IPS-20b (cell line): ENCODE measurements around the gene DGKE.
A peak's percentile ranks its signal among the peaks of the same experiment; 100 is the strongest.

ENCODE experiments used
- H3K27ac ChIP-seq: one replicate; pipeline ENCODE4 v1.5.1; 2013; ENCODE audit warnings: low read length
- H3K27me3 ChIP-seq: 2 replicates; pipeline ENCODE4 v1.6.1; 2013; ENCODE audit warnings: mild to moderate bottlenecking, low read length, inconsistent platforms; ENCODE audit not compliant: insufficient read depth
- H3K36me3 ChIP-seq: 2 replicates; pipeline ENCODE4 v1.6.1; 2013; ENCODE audit warnings: low read depth, mild to moderate bottlenecking, inconsistent platforms, low read length, moderate library complexity; ENCODE audit not compliant: insufficient read depth
- H3K4me1 ChIP-seq: 2 replicates; pipeline ENCODE4 v1.6.1; 2013; ENCODE audit warnings: mild to moderate bottlenecking, control low read depth, inconsistent platforms, low read length, moderate library complexity; ENCODE audit not compliant: insufficient read depth
- H3K4me3 ChIP-seq: 2 replicates; pipeline ENCODE4 v1.5.1; 2013; ENCODE audit warnings: mild to moderate bottlenecking, low read length, inconsistent platforms
- H3K9ac ChIP-seq: 2 replicates; pipeline ENCODE4 v1.6.1; 2013; ENCODE audit warnings: low read depth, mild to moderate bottlenecking, inconsistent platforms, low read length, moderate library complexity
- H3K9me3 ChIP-seq: 2 replicates; pipeline ENCODE4 v1.6.1; 2013; ENCODE audit warnings: mild to moderate bottlenecking, low read depth, low read length, inconsistent platforms; ENCODE audit not compliant: insufficient read depth

The DGKE gene

GRCh38 chr17:56912105-56912999 lies 78.4 kb downstream of the DGKE start:
- peaks cover 12% of the 10 kb centered on the region for H3K36me3 ChIP-seq
- no peaks in the 10 kb centered on the region for H3K9me3 ChIP-seq
- H3K27ac ChIP-seq: no peak overlapping the region
- H3K4me3 ChIP-seq: peak overlapping the region; percentile 84
- no peak overlapping the region for H3K9ac ChIP-seq
- peaks cover 38% of the 10 kb centered on the region for H3K27me3 ChIP-seq
- H3K4me1 ChIP-seq: no peaks in the 10 kb centered on the region

- H3K4me1 ChIP-seq: no peaks in the 10 kb centered on the region
Measured at GRCh38 chr17:56913000-56913311, 79.0 kb downstream of the DGKE start.

GRCh38 chr17:56913353-56913866 lies 79.5 kb downstream of the DGKE start:
- Histone ChIP-seq H3K9ac (peak overlapping the region; percentile 55; the same call in 1 of the 2 replicates), H3K4me1 (no peaks in the 10 kb centered on the region)

More at GRCh38 chr17:56913000-56913311, 79.0 kb downstream of the DGKE start:
- no peaks in the 10 kb centered on the region for H3K9me3 ChIP-seq
- peaks cover 6% of the 10 kb centered on the region for H3K36me3 ChIP-seq
- H3K9ac ChIP-seq: peak overlapping the region; percentile 18; the same call in 1 of the 2 replicates
- H3K27ac ChIP-seq: no peak overlapping the region
- H3K27me3 ChIP-seq: peaks cover 38% of the 10 kb centered on the region
- peak overlapping the region; percentile 84 for H3K4me3 ChIP-seq

GRCh38 chr17:56913867-56914580 lies 80.1 kb downstream of the DGKE start, which contains the start of gene TRIM25:
TRIM25 (minus strand) TSS chr17:56914049; CDS start chr17:56913988, 61 bp downstream.
- Histone ChIP-seq H3K9me3 (no peaks in the 10 kb centered on the region), H3K27me3 (peaks cover 38% of the 10 kb centered on the region), H3K4me3 (peak within 1 kb of the TSS; percentile 84), H3K9ac (peak within 1 kb of the TSS; percentile 77; the same call in 1 of the 2 replicates), H3K36me3 (no peaks in the 10 kb centered on the region), H3K27ac (no peak within 1 kb of the TSS), H3K4me1 (no peaks in the 10 kb centered on the region)

More at GRCh38 chr17:56913353-56913866, 79.5 kb downstream of the DGKE start:
- H3K36me3 ChIP-seq: peaks cover 2% of the 10 kb centered on the region; the same call in 1 of the 2 replicates
- no peak overlapping the region for H3K27ac ChIP-seq
- peaks cover 38% of the 10 kb centered on the region for H3K27me3 ChIP-seq
- peak overlapping the region; percentile 84 for H3K4me3 ChIP-seq
- no peaks in the 10 kb centered on the region for H3K9me3 ChIP-seq

- Histone ChIP-seq H3K27me3 (peaks cover 38% of the 10 kb centered on the region), H3K36me3 (no peaks in the 10 kb centered on the region), H3K4me1 (no peaks in the 10 kb centered on the region), H3K27ac (no peak overlapping the region), H3K4me3 (peak overlapping the region; percentile 84), H3K9ac (peak overlapping the region; percentile 77; the same call in 1 of the 2 replicates), H3K9me3 (no peaks in the 10 kb centered on the region)
Measured at GRCh38 chr17:56914581-56915273, 80.8 kb downstream of the DGKE start.

GRCh38 chr17:56917559-56918296 lies 83.8 kb downstream of the DGKE start:
- no peaks in the 10 kb centered on the region for H3K4me1 ChIP-seq
- H3K27ac ChIP-seq: no peak overlapping the region
- no peak overlapping the region for H3K4me3 ChIP-seq
- no peaks in the 10 kb centered on the region for H3K9me3 ChIP-seq
- H3K36me3 ChIP-seq: no peaks in the 10 kb centered on the region
- H3K9ac ChIP-seq: no peak overlapping the region
- H3K27me3 ChIP-seq: peaks cover 33% of the 10 kb centered on the region

- H3K27me3 ChIP-seq: peaks cover 22% of the 10 kb centered on the region
- H3K36me3 ChIP-seq: no peaks in the 10 kb centered on the region
- H3K9me3 ChIP-seq: no peaks in the 10 kb centered on the region
- no peaks in the 10 kb centered on the region for H3K4me1 ChIP-seq
- no peak overlapping the region for H3K4me3 ChIP-seq
- H3K9ac ChIP-seq: no peak overlapping the region
- H3K27ac ChIP-seq: no peak overlapping the region
Measured at GRCh38 chr17:56918916-56919315, 85.0 kb downstream of the DGKE start.
